Sigmoid colon (tissue), 7 donors: ENCODE data around the gene SIPA1L2. TPM values are rescaled to one million over a fixed set of nuclear protein-coding genes. Genes with fewer than 3 reads are reported as not detected.
"Not testable (repeated sequence)": the region's sequence is repeated elsewhere in the genome, so short reads cannot be mapped to it uniquely, and the experiment has no call there.

ENCODE experiments used
- DNase-seq: peaks from one replicate; pipeline ENCODE4 v3.0.0-alpha.2; 2019
- H3K27ac ChIP-seq, 4 donors: fragments of 200-600 bp; sonication (generic); one replicate each; pipeline ENCODE4 v1.5.1; 2016 to 2019; ENCODE audit warnings: mild to moderate bottlenecking in 1 of 4
- H3K27me3 ChIP-seq, 3 donors: fragments of 200-600 bp; sonication (generic); one replicate each; pipeline ENCODE4 v1.5.1; 2019; ENCODE audit warnings: mild to moderate bottlenecking in 1 of 3
- H3K36me3 ChIP-seq, 4 donors: fragments of 200-600 bp; sonication (generic); one replicate each; pipeline ENCODE4 v1.5.1; 2016 to 2019
- H3K4me1 ChIP-seq, 4 donors: fragments of 200-600 bp; sonication (generic); one replicate each; pipeline ENCODE4 v1.5.1; 2017 to 2019
- H3K4me3 ChIP-seq, 4 donors: fragments of 200-600 bp; sonication (generic); one replicate each; pipeline ENCODE4 v1.5.1; 2017 to 2019; ENCODE audit warnings: mild to moderate bottlenecking in 2 of 4, moderate library complexity in 1 of 4
- H3K9me3 ChIP-seq, 4 donors: fragments of 200-600 bp in 3 of 4; sonication (generic) in 3 of 4; one replicate each; pipeline versions ENCODE4 v1.5.1 to v1.6.1; 2013 to 2019
- EP300 ChIP-seq, 4 donors: sonication (generic); formaldehyde crosslinking; IDR thresholded peaks; one replicate each; pipeline ENCODE4 v1.6.1; 2017; ENCODE audit warnings: antibody characterized with exemption in 4 of 4
- POLR2A ChIP-seq, 2 donors: fragments of 450-650 bp; IDR thresholded peaks; one replicate each; pipeline ENCODE4 v1.6.1; 2016; ENCODE audit warnings: antibody characterized with exemption in 2 of 2, mild to moderate bottlenecking in 2 of 2, moderate library complexity in 2 of 2
- POLR2AphosphoS5 ChIP-seq, 4 donors: sonication (generic); formaldehyde crosslinking; IDR thresholded peaks; one replicate each; pipeline ENCODE4 v1.6.1; 2017; ENCODE audit warnings: antibody characterized with exemption in 4 of 4
- WGBS, 2 donors: extraction: QIAGEN DNeasy Blood & Tissue Kit; methylation state at CpG; one replicate each; pipeline ENCODE4 v1.1.7; 2013; 5-methylcytosine and 5-hydroxymethylcytosine counted together
- intact Hi-C: fragments of 100-400 bp; cut with DNase I; formaldehyde crosslinking; loops from one replicate; pipeline ENCODE4 v1.15.1; 2023
- polyA plus RNA-seq, 3 donors: library from polyadenylated mRNA; stranded (reverse); fragments of 200-250 nt; gene quantifications; one replicate each; pipeline ENCODE4 v1.2.3, GENCODE V29; 2013
- total RNA-seq, 4 donors: library from RNA; depleted of rRNA; stranded (reverse); fragments of >200 nt; gene quantifications; one replicate each; pipeline ENCODE4 v1.1.0, GENCODE V29; 2016
- TF ChIP-seq, protein P1 (sequence below), 4 experiments: fragments of 450-650 bp in 3 of 4; fragments of 200-600 bp in 1 of 4; IDR thresholded peaks; one replicate each; pipeline ENCODE4 v1.5.1; 2016 to 2019; ENCODE audit warnings: antibody characterized with exemption in 4 of 4, mild to moderate bottlenecking in 3 of 4, moderate library complexity in 2 of 4
- donor health status: healthy with polysubstance abuse.
- donor health status: Bipolar disorder and iron deficiency.
- donor health status: healthy.

SIPA1L2 gene
- total and polyA plus RNA-seq, 7 donors, result 16.2 to 42.5 (median 22.5) TPM

DNA sequence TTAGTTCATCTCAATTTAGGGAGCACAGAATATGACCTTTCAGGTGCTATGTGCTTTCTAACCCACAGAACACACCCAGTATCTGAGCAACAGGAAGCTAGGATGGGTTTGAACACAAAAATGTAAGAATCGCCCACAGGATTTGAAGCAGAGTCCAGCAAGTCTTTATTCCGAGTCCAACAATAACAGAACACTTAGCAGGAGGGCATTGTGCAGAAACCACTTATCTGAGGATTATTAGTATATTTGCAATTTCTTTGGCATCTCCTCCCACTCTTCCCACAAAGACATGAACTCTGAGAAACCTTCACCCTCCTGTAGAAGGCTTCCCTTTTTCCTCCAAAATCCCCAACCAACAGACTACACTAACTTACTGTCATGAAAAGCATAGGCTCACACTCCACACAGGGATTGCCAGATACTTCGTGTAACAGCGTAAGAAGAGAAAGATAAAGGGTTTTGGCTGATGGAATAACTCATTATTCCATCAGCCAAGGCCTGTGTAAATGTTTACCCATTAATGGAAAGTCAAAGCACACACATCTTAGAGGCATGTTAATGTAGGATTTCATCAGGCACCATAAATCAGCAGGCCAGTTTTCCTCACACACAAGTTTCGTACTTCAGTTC, 16.1 kb downstream of the SIPA1L2 start:
- Histone ChIP-seq H3K27ac (peak overlapping the region in 3 of 4 donors; percentile 26 to 52 (median 39)), H3K9me3 (no peaks in the 10 kb centered on the region), H3K36me3 (no peaks in the 10 kb centered on the region), H3K4me1 (peaks cover 0 to 32% (median 16%) of the 10 kb centered on the region in 4 donors), H3K4me3 (no peak overlapping the region), H3K27me3 (no peaks in the 10 kb centered on the region)
- no peak for DNase-seq
- intact Hi-C loops, result no loop called here
- TF ChIP-seq, protein P1, sequence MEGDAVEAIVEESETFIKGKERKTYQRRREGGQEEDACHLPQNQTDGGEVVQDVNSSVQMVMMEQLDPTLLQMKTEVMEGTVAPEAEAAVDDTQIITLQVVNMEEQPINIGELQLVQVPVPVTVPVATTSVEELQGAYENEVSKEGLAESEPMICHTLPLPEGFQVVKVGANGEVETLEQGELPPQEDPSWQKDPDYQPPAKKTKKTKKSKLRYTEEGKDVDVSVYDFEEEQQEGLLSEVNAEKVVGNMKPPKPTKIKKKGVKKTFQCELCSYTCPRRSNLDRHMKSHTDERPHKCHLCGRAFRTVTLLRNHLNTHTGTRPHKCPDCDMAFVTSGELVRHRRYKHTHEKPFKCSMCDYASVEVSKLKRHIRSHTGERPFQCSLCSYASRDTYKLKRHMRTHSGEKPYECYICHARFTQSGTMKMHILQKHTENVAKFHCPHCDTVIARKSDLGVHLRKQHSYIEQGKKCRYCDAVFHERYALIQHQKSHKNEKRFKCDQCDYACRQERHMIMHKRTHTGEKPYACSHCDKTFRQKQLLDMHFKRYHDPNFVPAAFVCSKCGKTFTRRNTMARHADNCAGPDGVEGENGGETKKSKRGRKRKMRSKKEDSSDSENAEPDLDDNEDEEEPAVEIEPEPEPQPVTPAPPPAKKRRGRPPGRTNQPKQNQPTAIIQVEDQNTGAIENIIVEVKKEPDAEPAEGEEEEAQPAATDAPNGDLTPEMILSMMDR (IDR thresholded peaks at IDR 0.05), result no peak
- TF ChIP-seq EP300 (IDR thresholded peaks at IDR 0.05) (no peak), POLR2AphosphoS5 (IDR thresholded peaks at IDR 0.05) (no peak), POLR2A (IDR thresholded peaks at IDR 0.05) (no peak)
- WGBS, 2 donors, result 70 to 74% methylated on average over 5 of the region's 5 CpGs

DNA sequence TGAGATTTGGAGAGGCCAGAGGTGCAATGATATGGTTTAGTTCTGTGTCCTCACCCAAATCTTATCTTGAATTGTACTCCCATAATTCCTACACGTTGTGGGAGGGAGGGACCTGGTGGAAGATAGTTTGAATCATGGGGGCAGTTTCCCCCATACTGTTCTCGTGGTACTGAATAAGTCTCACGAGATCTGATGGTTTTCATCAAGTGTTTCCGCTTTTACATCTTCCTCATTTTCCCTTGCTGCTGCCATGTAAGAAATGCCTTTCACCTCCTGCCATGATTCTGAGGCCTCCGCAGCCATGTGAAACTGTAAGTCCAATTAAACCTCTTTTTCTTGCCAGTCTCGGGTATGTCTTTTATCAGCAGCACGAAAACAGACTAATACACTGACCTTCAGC, 17.1 kb downstream of the SIPA1L2 start:
- peaks cover 0 to 32% (median 16%) of the 10 kb centered on the region in 4 donors for H3K4me1 ChIP-seq
- H3K36me3 ChIP-seq, intact Hi-C loops, H3K9me3 ChIP-seq, DNase-seq, H3K4me3 ChIP-seq, H3K27ac ChIP-seq, H3K27me3 ChIP-seq: not testable (repeated sequence)
- 88 to 92% methylated on average over 7 of the region's 7 CpGs for WGBS, 2 donors

DNA sequence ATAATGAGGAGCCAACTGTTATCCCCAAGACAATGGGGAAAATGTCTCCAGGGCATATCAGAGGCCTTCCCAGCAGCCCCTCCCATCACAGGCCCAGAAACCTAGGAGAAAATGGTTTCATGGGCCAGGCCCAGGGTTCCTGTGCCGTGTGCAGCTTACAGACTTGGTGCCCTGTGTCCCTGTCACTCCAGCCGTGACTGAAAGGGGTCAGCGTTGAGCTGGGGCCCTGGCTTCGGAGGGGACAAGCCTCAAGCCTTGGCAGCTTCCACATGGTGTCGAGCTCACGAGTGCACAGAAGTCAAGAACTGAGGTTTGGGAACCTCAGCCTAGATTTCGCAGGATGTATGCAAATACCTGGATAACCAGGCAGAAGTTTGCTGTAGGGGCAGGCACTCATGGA, 18.1 kb downstream of the SIPA1L2 start:
- no peak for DNase-seq
- TF ChIP-seq EP300 (IDR thresholded peaks at IDR 0.05) (no peak), POLR2AphosphoS5 (IDR thresholded peaks at IDR 0.05) (no peak), POLR2A (IDR thresholded peaks at IDR 0.05) (no peak)
- TF ChIP-seq, protein P1 (IDR thresholded peaks at IDR 0.05), result no peak
- Histone ChIP-seq H3K4me1 (peaks cover 0 to 32% (median 16%) of the 10 kb centered on the region in 4 donors), H3K27me3 (no peaks in the 10 kb centered on the region), H3K4me3 (no peak overlapping the region), H3K27ac (no peak overlapping the region), H3K36me3 (no peaks in the 10 kb centered on the region), H3K9me3 (no peaks in the 10 kb centered on the region)
- intact Hi-C loops, result no loop called here
- WGBS, 2 donors, result 93 to 95% methylated on average over 7 of the region's 7 CpGs

DNA sequence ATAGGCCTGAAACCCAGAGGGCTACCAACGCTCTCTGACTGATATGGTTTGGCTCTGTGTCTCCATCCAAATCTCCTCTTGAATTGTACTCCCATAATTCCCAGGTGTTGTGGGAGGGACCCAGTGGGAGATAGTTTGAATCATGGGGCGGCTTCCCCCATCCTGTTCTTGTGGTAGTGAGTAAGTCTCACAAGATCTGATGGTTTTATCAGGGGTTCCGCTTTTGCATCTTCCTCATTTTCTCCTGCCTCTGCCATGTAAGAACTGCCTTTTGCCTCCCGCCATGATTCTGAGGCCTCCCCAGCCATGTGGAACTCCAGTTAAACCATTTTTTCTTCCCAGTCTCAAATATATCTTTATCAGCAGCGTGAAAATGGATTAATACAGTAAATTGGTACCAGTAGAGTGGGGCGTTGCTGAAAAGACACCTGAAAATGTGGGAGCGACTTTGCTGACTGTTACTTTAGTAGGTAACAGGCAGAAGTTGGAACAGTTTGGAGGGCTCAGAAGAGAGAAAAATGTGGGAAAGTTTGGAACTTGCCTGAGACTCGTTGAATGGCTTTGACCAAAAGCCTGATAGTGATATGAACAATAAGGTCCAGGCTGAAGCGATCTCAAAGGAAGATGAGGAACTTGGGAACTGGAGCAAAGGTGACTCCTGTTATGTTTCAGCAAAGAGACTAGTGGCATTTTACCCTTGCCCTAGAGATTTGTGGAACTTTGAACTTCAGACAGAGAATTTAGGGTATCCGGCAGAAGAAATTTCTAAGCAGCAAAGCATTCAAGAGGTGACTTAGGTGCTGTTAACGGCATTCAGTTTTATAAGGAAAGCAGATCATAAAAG, 18.8 kb downstream of the SIPA1L2 start:
- H3K36me3 ChIP-seq, DNase-seq, H3K27ac ChIP-seq, H3K27me3 ChIP-seq, H3K4me3 ChIP-seq, H3K9me3 ChIP-seq, intact Hi-C loops: not testable (repeated sequence)
- H3K4me1 ChIP-seq, result peaks cover 0 to 29% (median 16%) of the 10 kb centered on the region in 4 donors
- WGBS, 2 donors, result 82% methylated on average over 11 of the region's 11 CpGs

DNA sequence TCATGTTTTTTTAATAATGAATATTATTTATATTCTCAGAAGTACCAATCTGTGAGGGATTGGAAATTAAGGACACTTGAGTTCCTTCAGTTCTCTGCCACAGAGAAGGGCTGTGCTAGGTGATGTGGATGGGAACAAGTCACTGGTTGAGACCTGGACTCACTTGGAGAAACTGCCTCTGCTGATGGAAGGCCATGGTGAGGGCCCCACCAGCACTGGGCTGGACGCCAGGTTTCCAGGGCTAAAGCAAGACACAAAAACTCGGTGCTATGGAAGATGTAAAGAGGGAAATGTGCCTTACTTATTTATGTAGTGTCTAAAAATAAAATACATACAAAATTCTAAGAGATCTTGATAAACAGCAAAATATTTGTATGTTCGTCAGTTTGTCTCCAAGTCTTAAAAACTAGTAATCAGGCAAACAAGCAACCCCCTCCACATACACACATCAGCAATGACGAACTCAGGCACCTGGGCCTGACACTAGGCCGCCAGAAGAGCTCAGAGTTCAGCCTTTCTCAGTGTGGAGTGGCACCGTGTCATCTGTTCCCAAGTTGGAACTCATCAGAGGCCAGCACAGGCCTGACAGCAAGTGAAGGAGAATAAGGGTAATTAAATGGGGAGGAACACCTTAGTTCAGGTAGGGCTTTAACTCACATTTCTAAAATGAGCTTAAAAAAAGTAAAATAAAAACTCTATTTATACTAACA, 19.6 kb downstream of the SIPA1L2 start:
- no peaks in the 10 kb centered on the region for H3K9me3 ChIP-seq
- peaks cover 0 to 25% (median 16%) of the 10 kb centered on the region in 4 donors for H3K4me1 ChIP-seq
- H3K27me3 ChIP-seq, result no peaks in the 10 kb centered on the region
- no peak for DNase-seq
- no peak overlapping the region for H3K4me3 ChIP-seq
- H3K36me3 ChIP-seq, result no peaks in the 10 kb centered on the region
- 72 to 90% methylated on average over 6 of the region's 6 CpGs for WGBS, 2 donors
- intact Hi-C loops, result no loop called here
- no peak overlapping the region for H3K27ac ChIP-seq
- TF ChIP-seq POLR2AphosphoS5 (IDR thresholded peaks at IDR 0.05), result no peak

DNA sequence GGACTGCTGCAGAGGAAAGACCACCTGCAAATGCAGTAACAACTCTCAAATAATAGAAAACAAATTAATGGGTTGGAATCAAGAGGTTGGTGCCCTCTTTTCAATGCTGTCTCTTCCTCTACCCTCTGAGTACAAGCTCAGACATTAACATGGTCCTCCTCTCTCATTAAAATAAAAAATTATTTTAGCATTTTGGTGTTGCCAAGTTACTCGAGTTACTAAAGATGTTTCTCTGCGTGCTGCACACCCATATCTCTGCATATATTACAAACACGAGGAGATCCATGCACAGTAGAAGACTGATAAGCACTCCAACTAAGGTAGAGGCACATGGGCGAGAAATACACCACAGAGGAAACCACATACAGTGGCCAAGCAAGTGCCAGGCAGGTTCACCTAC, 21.5 kb downstream of the SIPA1L2 start:
- Histone ChIP-seq H3K27me3 (no peaks in the 10 kb centered on the region), H3K4me1 (peaks cover 0 to 7% (median 5%) of the 10 kb centered on the region in 4 donors), H3K4me3 (no peak overlapping the region), H3K36me3 (no peaks in the 10 kb centered on the region), H3K9me3 (no peaks in the 10 kb centered on the region), H3K27ac (no peak overlapping the region)
- TF ChIP-seq POLR2A (IDR thresholded peaks at IDR 0.05) (no peak), EP300 (IDR thresholded peaks at IDR 0.05) (no peak), POLR2AphosphoS5 (IDR thresholded peaks at IDR 0.05) (no peak)
- TF ChIP-seq, protein P1 (IDR thresholded peaks at IDR 0.05), result no peak
- no peak for DNase-seq
- intact Hi-C loops, result no loop called here
- 80 to 83% methylated on average over 4 of the region's 4 CpGs for WGBS, 2 donors
